Epithelial cell of esophagus (primary cell): ENCODE results near the gene CCDC34.

Experiments used
- DNase-seq: peaks from one replicate; pipeline ENCODE4 v3.0.0; 2010; ENCODE audit warnings: low read depth
- H3K4me3 ChIP-seq: 2 replicates; pipeline ENCODE4 v1.5.1; 2011; ENCODE audit warnings: mild to moderate bottlenecking, low read length, control low read depth
- TF ChIP-seq, protein P1 (sequence below): IDR thresholded peaks from 2 replicates; pipeline ENCODE4 v1.5.1; 2011; ENCODE audit warnings: low read depth, mild to moderate bottlenecking, low read length, control low read depth, inconsistent platforms; ENCODE audit not compliant: insufficient read depth; ENCODE audit errors: missing control alignments

CCDC34 gene

DNA sequence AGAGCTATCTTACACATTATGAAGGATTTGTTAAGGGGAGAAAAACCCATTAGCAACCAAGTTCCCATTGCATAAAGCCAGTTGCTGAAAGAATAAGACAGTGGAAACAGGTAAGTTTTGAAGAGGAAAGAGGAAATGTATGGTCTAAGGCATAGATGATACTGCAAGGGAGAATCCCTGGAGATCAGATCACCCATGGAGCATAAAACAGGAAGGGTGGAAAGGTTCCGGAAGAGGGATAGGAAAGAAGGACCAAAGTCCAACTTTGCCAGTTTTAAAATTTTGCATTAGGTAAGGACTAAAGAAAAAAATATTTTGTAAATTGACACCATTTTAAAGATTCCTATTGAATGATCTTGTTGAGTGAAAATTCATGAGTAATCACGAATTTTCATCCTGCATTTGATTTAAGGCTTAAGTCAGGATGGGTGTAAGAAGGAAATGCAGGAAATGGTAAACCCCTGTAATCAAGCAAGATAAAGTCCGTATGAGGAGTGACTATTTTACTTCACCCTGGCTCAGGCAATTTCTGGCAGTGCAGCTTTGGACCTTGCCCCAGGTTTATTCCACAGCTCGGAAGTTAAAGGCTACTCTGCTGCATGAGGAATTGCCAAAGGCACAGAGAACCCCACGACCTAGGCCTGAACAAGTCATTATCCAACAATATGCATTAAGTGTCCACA lies 70.9 kb downstream of the CCDC34 start:
- TF ChIP-seq, protein P1, sequence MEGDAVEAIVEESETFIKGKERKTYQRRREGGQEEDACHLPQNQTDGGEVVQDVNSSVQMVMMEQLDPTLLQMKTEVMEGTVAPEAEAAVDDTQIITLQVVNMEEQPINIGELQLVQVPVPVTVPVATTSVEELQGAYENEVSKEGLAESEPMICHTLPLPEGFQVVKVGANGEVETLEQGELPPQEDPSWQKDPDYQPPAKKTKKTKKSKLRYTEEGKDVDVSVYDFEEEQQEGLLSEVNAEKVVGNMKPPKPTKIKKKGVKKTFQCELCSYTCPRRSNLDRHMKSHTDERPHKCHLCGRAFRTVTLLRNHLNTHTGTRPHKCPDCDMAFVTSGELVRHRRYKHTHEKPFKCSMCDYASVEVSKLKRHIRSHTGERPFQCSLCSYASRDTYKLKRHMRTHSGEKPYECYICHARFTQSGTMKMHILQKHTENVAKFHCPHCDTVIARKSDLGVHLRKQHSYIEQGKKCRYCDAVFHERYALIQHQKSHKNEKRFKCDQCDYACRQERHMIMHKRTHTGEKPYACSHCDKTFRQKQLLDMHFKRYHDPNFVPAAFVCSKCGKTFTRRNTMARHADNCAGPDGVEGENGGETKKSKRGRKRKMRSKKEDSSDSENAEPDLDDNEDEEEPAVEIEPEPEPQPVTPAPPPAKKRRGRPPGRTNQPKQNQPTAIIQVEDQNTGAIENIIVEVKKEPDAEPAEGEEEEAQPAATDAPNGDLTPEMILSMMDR = no peak
- DNase-seq = no peak
- no peak overlapping the region for H3K4me3 ChIP-seq

DNA sequence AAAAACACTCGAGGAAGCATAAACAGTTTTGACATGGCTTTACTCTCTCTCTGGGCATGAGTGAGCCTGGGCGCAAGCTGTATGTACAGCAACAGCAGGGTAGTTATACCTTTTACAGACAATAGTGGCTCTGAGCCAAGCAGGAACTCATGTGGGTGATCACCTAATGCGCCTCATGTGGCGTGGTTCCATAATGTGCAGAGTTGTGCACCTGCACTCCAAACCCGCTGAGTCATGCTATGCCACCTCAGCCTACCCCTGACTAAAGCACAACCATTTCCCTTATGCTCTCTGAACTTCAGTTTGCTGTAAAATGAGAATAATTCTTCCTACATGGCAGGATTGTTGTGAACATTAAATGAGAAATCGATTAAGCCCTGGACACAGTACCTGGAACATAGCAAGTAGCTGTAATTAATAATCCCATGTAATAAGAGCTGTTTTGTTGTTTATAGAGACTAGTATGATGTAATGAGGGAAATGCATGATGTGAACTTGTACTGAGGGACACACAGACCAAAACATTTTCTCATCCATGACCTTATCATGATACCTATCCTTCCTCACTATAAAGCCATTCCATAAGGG lies 71.6 kb downstream of the CCDC34 start:
- peak; percentile 91 for DNase-seq
- no peak overlapping the region for H3K4me3 ChIP-seq
- TF ChIP-seq, protein P1 = no peak

- H3K4me3 ChIP-seq = no peak overlapping the region
- TF ChIP-seq, protein P1 = no peak
- no peak for DNase-seq
Measured at GRCh38 chr11:27290261-27291050, 72.6 kb downstream of the CCDC34 start.
